Activated CD8-positive, alpha-beta memory T cell treated with anti-CD3 and anti-CD28 coated beads for 1 hour (primary cell): ENCODE results near the gene ENG.
"Not testable (repeated sequence)": the region's sequence is repeated elsewhere in the genome, so short reads cannot be mapped to it uniquely, and the experiment has no call there.

ENCODE experiments used
- DNase-seq, 2 donors: peaks; one replicate each; pipeline ENCODE4 v3.0.0-alpha.2; 2020; ENCODE audit warnings: low read depth in 1 of 2; ENCODE audit errors: extremely low read depth in 1 of 2

ENG gene

DNA sequence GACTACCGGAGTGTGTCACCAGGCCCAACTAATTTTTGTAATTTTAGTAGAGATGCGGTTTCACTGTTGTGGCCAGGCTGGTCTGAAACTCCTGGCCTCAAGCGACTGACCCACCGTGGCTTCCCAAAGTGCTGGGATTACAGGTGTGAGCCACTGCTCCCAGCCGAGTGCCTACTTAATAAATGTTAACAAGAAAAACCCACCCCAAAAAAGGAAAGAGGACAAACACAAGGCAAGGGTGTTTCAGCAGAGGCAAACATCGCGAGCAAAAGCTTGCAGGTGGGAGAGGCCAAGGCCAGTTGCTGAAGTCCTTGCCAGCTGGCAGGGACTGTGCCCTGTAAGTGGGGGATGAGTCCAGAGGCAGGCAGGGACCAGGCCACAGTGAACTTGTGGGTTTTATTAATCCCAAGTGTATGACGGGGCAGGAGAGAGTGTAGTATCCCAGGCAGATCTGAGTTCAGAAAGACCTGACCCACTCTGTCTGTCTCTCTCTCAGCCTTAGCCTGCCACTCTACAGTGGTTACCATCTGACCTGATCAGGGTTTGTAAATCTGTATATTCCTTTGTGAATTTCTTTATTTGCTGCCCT lies 58.1 kb downstream of the ENG start:
- DNase-seq: no peak

DNA sequence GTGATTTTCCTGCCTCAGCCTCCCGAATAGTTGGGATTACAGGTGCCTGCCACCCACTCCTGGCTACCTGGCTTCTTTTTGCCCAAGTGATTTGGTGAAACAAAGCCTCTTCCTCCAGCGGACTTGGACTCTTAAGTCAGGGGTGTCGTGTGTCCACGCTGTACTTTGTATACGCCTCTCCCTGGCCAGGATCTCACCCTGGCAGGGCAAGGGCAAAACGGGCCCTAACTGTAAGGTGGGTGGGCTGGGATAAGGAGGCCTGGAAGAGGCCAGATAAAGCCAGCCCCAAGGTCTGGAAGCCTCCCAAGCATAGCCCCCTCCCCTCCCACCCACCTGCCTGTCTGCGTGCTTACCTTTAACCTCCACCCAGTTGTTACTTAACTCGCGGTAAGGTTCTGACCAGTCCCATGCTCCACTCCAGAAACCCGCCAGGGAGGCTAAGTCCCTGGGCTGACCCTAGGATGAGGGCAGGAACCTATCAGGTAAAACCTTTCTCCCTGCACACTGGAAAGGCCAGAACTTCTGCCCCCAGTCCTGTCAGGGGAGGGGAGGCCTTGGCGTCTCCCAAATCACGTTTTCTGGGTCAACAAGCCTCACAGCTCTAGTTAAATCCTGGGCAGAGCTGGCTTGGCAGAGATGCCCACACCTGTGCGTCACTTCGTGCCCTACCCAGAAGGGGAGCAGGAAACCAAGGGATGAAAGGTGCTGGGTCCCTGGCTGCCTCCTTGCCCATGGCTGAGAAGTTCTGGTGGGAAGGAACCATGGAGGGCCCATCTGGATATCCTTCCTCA lies 60.3 kb downstream of the ENG start:
- no peak for DNase-seq

DNA sequence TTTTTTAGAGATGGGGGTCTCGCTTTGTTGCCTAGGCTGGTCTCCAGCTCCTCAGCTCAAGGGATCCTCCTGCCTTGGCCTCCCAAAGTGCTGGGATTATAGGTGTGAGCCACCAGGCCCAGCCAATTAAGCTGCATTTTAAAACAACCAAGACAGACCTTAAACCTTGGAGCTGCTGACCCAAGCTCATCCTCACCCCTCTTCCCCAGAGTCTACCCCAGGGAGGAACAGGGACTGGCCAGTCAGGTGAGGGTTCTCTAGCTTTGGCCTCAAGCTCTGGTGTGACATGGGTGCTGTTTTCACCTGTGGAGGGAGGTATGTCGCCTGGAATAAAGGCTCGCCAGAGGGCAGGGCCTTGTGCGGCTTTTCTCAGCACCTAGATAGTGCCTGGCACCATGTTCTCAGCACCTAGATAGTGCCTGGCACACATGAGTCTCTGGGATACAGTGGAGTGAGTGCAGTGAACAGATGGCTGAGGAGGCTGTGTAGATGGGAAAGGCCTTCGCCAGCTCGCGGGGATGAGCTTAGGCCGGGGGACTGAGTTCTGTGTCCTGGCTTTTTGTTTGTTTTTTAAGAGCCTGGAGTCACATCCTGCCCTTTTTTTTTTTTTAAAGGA lies 61.3 kb downstream of the ENG start:
- DNase-seq: no peak

DNA sequence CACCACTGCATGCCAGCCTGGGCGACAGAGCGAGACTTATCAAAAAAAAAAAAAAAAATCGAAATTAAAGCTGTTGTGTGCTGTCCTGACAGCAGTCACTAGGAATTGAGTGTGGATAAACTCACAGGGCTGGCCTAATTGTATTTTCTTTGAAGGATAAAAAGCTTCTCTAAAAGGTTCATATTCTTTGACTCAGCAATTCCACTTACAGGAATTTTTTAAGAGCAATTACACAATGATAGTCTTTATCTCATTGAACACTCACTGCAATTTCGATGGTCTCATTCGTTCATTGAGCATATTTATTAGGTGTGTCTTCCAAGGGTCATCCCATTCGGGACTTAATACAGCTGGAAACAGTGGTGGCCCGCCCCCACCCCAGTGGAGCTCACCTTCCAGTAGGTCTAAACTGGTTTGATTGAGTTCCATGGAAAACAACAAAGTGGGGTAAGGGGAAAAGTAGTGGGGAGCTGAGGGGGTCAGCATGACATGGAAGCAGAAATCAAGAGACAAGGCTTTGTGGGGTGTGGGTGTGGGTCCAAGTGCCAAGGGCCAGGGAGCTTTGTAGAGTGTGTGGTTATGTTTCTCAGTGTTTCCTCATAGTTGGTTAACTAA lies 61.9 kb downstream of the ENG start:
- DNase-seq: no peak

DNA sequence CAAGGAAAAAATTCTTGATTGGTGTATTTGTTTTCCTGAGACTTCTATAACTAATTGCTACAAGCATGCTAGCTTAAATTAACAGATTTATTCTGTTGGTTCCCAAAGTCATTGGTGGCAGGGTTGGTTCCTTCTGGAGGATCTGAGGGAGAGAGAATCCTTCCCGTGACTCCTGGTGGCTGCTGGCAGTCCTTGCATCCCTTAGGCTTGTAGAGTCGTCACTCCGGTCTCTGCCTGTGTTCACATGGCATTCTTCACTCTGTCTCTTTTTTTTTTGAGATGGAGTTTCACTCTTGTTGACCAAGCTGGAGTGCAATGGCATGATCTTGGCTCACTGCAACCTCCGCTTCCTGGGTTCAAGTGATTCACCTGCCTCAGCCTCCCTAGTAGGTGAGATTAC lies 63.4 kb downstream of the ENG start:
- DNase-seq: no peak

DNA sequence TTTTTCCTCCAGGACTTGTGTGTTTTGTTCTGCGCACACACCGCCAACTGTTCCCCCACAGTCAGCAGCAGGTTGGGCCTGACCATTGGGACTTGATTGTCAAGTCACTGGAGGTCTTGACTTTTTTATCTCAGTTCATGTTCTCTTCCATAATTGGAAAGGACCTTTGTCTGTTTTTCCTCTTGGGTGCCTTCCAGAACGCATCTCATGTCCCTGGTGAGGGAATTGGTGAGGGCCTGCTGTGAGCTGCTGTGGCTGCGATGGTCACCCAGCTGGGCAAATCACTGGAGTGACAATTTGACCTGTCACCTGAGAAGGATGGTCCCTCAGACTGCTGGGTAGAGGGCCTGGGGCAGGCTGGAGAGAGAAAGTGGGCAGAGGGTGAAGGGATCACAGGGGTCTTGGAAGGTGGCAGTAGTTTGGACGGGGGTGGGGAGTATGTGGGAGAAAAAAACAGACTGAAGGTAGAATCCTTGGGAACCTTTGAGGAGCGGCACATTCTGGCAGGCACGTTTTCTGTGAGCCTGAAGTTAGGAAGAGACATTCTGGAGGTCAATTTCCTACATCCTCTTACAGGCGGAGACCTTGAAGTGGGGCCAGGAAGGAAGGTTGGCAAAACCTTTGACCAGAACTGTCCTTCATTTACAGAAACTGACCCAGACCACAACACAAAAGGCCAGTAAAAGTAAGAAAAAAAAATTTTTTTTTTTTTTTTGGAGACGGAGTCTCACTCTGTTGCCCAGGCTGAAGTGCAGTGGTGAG lies 64.2 kb downstream of the ENG start:
- DNase-seq: no peak

DNA sequence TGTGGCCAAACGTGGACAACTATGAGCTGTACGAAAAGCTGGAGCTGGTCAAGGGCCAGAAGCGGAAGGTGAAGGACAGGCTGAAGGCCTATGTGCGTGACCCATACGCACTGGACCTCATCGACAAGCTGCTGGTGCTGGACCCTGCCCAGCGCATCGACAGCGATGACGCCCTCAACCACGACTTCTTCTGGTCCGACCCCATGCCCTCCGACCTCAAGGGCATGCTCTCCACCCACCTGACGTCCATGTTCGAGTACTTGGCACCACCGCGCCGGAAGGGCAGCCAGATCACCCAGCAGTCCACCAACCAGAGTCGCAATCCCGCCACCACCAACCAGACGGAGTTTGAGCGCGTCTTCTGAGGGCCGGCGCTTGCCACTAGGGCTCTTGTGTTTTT lies 65.3 kb downstream of the ENG start:
- DNase-seq: no peak

DNA sequence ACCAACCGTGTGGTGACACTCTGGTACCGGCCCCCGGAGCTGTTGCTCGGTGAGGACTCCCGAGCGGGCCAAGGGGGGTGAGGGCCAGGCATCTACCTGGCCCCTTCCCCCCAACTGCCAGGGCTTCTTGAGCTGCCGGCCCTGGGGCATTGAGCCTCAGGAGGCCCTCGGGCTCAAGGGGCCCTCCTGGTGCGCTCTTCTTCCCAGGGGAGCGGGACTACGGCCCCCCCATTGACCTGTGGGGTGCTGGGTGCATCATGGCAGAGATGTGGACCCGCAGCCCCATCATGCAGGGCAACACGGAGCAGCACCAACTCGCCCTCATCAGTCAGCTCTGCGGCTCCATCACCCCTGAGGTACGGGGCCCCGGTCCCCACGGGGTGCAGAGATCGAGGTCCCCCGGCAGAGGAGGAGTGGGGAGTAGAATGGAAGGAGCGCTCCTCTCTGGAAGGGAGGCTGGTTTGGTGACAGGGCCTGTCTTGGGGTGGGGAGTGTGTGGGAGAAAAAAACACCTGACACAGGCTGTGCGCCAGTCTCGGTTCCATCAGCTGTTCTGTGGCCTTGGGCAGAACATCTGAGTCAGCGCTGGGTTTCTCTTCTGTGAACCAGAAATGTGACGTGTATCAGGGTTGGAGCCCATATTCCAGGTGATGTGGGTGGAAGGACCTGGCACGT lies 66.0 kb downstream of the ENG start:
- no peak for DNase-seq

DNA sequence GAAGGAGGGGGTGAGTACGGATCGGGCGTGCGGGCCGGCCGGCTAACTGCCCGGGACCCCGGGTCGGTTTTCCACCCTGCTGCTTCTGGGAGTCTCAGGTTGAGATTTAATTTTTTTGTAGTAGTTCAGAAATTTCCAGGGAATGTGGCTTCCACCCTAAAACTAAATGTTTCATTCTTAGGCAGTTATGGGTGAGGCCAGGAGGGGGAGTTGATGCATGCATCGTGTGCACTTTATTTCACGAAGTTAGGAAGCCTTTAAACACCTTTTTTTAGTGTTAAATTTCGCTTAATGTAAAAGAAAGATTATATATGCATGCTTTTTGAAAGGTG lies 67.7 kb downstream of the ENG start:
- no peak for DNase-seq

DNA sequence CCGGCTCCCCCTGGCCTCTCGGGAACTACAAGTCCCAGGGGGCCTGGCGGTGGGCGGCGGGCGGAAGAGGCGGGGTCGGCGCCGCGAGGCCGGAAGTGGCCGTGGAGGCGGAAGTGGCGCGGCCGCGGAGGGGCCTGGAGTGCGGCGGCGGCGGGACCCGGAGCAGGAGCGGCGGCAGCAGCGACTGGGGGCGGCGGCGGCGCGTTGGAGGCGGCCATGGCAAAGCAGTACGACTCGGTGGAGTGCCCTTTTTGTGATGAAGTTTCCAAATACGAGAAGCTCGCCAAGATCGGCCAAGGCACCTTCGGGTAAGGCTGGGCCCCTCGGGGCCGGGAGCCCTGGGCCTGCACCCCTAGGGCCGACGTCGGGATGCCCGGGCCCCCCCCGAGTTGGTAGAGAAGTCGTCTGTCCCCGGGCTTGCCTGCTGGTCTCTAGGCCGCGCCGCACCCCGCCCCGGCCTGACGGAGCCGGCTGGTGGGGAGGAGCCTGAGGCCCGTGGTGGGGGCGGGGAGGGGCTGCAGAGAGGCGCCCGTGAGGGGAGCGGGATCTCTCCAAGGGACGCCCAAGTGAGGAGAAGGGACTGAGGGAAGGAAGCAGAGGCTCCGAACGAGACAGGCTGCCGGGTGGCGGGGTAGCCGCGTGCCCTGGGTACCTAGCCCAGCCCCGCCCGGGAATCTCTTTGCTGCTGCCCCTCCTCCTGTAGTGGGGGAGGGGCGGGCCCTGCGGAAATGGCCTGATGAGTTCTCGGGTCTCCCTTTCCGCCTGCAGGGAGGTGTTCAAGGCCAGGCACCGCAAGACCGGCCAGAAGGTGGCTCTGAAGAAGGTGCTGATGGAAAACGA lies 68.3 kb downstream of the ENG start, which contains the start of gene CDK9:
Gene CDK9 (plus strand): TSS at position 102 of the 840 bp plus-strand sequence. CDS start 115 bp downstream, at position 217.
- DNase-seq: peak; percentile 74 to 90

DNA sequence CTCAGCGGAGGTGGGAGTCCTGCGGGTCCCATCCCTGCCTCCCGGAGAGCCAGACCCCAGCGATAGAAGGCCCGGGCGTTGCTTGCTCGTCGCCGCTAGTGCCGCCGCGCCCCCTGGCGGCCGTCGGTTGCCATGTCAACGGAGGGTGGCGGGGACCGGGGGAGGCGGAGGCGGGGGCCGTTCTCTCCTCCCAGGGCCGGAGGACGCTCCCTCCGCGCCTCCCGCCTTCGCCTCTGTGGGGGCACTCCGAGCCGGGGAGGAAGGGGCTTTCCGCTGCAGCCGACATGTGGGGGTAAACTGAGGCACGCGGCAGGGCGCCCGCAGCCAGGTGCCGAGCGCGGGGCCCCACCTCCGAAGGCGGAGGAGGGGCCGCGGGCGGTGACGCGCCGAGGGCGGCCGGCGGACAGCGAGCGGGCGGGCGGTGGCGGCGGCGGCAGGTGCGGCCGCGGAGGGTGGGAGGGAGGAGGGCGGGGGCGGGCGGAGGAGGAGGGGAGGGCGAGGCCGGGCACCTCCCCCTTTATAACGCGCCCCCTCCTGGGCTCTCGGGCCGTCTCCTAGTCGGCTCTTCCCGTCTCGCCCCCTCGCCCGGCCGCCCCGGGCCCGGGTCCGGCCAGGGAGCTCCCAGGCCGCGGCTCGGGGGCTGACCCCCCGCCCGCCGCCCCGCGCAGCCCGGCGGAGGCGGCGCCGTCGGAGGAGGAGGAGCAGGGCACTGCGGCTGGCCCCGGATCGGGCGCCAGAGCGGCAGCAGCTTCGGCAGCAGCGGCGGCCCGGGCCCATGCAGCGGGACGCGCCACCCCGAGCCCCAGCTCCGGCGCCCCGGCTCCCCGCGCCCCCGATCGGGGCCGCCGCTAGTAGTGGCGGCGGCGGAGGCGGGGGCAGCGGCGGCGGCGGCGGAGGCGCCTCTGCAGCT lies 69.2 kb downstream of the ENG start:
- peak; percentile 79 to 89 for DNase-seq

DNA sequence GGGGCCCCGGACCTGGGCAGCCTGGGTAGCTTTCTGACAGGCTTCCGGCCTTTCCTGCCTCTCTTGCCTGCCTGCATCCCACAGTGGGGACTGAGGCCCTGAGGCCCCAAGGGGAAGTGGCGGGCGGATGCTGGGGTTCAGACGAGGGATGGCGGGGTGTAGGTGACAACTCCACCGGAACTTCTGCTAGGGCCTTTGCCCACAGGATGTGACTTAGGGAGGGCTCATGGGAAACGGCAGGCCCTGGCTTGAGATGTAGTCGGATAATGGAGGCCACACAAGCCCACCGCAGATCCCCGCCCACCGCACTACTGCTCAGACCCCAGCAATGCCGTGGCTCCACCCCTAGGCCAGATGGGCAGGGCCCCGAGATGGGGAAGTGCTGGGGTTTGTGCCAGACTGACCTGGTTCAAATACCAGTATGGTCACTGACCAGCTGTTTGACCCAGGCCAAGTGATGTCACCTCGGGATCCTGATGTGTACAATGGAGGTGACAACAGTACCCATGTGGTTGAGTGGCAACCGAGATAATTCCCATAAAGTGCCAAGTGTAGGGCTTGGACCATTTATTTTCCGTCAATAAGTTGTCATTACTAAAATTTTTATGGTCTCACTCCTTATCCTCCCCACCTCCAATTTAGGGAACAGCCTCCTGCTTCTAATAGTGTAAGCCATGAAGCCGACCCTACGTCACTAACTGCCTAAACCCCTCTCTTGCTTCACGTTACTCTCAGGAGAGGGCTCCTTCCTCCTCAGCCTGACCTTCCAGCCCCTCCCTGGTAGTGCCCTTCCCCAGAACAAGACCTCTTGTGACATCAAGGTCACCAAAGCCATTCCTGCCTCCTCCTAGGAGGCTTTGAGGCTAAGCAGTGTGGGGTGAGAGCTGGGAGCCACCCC lies 71.1 kb downstream of the ENG start:
- peak; percentile 39 to 48 for DNase-seq

DNA sequence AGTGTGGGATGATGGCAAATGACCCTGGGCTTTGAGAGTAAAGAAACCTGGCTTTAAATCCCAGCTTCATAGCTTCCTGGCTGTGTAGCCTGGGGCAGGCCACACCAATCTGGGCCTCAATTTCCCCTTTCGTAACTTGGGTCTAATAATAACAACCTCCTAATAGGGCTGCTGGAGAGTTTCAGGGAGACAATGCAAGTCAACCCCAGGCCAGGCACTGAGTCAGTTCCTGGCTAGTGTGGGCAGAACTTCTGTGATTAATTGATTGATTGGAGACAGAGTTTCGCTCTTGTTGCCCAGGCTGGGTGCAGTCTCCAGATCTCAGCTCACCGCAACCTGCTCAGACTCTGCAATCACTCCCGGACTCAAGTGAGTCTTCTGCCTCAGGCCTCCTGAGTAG lies 72.7 kb downstream of the ENG start:
- DNase-seq: no peak

DNA sequence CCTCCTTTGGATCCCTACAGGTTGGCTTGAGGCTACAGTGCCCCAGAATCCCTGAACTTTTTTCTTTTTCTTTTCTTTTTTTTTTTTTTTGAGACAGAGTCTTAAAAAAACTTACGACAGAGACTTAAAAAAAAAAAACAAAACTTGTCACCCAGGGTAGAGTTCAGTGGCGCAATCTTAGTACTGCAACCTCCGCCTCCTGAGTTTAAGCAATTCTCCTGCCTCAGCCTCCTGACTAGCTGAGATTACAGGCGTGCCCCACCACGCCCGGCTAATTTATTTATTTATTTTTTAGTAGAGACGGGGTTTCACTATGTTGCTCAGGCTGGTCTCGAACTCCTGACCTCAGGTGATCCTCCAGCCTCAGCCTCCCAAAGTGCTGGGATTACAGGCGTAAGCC lies 73.5 kb downstream of the ENG start:
- not testable (repeated sequence) for DNase-seq

DNA sequence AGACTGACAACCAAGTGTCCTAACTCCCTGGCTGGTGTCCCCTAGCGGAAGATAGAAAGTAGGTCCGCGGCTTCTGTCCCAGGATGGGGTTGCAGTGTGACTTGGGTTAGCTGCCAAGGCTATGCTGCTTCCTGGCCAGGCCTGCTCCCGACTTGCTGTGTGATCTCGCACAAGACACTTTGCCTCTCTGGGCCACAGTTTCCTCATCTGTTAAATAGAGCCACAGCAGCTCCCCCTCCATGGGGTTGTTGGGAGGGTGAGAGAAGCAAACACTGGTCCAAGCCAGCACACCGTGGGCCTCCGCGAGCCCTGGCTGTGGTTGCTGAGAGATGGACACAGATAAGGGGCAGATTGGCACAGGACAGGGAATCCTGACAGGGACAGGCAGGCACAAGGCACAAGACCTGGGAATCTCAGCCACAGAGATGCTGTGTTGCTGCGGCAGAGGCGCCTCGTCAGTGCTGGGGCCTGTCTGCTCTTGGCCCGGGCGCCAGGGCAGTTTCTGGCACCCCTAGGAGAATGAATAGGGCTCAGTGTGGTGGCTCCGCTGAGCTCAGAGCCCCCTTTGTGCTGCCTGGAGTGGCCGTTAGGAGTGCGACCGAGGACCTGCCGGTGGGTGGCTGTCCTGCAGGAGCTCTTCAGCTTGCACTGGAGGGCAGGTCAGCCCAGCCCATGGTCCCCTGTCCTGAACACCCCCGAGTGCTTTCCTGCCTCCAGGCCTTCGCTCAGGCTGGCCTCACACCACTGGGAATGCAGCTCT lies 74.2 kb downstream of the ENG start:
- DNase-seq: no peak

DNA sequence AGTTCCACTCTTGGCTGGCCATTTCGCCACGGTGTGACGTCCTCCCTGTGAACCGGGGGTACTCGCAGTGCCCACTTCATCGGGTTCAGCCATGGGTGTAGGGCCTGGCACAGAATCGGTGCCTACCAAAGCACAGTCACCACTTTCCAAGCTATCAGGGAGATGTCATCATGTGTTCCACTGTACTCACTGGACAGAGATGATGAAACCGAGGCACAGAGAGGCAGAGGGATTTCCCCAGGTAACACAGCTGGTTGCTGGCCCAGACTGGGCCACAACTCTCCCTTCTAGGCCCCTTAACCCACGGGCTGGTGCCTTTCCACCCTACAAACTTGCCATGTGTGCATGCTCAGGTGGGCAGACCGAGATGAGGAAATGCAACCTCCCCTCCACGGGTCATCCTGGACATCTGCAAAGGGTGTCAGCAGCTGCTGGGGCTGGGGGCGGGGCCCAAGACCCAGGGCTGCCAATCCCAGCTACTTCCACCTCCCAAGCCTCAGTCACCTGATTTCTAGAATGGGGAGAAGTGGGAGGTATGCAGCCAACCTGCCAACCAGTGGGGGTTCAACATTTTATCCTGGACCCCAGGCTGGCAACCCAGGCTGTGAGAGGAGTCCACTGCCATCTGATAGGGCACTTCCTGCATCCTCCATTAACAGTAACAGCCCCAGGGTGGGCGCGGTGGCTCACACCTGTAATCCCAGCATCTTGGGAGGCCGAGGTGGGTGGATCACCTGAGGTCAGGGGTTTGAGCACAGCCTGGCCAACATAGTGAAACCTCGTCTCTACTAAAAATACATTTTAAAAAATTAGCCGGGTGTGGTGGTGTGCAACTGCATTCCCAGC lies 75.1 kb downstream of the ENG start:
- peak in 1 of 2 donors; percentile 32 for DNase-seq
